IMR-90 (cell line): Measurements from ENCODE around the gene RTL5. TPM values are rescaled to one million over a fixed set of nuclear protein-coding genes. Genes with fewer than 3 reads are reported as not detected.

Experiments
- ATAC-seq: fragments of 200-7000 bp; cut with Tn5 transposase; 2 replicates; pipeline ENCODE4 v1.9.1; 2020; ENCODE audit warnings: low read depth, mild to moderate bottlenecking, moderate library complexity
- BruUV-seq: library from RNA; stranded (reverse); fragments of 400-500 nt; replicated peaks from 2 replicates; lab custom pipeline; 2021; lab: Mats Ljungman, UMichigan
- CTCF ChIA-PET: fragments of 300-600 bp; formaldehyde crosslinking; extraction: SDS; loops from one replicate; lab custom pipeline; 2021; ENCODE audit warnings: antibody characterized with exemption; lab: Yijun Ruan, JAX
- POLR2A ChIA-PET: fragments of 300-600 bp; sonication (Branson Sonifier 250); formaldehyde crosslinking; loops from one replicate; lab custom pipeline; 2022; ENCODE audit warnings: antibody characterized with exemption; ENCODE audit not compliant: unreplicated experiment; lab: Charles Lee
- DNase-seq: peaks from one replicate; pipeline ENCODE4 v3.0.0; 2013
- H2AFZ ChIP-seq: replicated peaks from 2 replicates; pipeline ENCODE3; 2013; ENCODE audit warnings: low read length, mild to moderate bottlenecking; ENCODE audit not compliant: poor library complexity
- H2AK5ac ChIP-seq: 2 replicates; pipeline ENCODE4 v1.6.1; 2013; ENCODE audit warnings: low read depth, low read length, inconsistent platforms
- H2AK9ac ChIP-seq: replicated peaks from 2 replicates; pipeline ENCODE3; 2013; ENCODE audit warnings: mild to moderate bottlenecking, low read depth, low read length, moderate library complexity; ENCODE audit not compliant: poor library complexity
- H2BK120ac ChIP-seq: 2 replicates; pipeline ENCODE4 v1.6.1; 2013; ENCODE audit warnings: low read depth, low read length, inconsistent platforms
- H2BK15ac ChIP-seq: 3 replicates; pipeline ENCODE4 v1.6.1; 2013; ENCODE audit warnings: low read depth, low read length, inconsistent platforms
- H2BK20ac ChIP-seq: 2 replicates; pipeline ENCODE4 v1.6.1; 2013; ENCODE audit warnings: low read depth, mild to moderate bottlenecking, inconsistent platforms, low read length, moderate library complexity
- H2BK5ac ChIP-seq: 2 replicates; pipeline ENCODE4 v1.6.1; 2013; ENCODE audit warnings: mild to moderate bottlenecking, low read depth, low read length, inconsistent platforms; ENCODE audit not compliant: poor library complexity, severe bottlenecking
- H3K14ac ChIP-seq: replicated peaks from 2 replicates; pipeline ENCODE4 v1.6.1; 2013; ENCODE audit warnings: low read depth, low read length, inconsistent platforms
- H3K18ac ChIP-seq: 2 replicates; pipeline ENCODE4 v1.6.1; 2013; ENCODE audit warnings: low read depth, low read length, control low read depth
- H3K23ac ChIP-seq: 2 replicates; pipeline ENCODE4 v1.6.1; 2013; ENCODE audit warnings: low read depth, low read length, inconsistent platforms
- H3K27ac ChIP-seq: 2 replicates; pipeline ENCODE4 v1.5.1; 2013; ENCODE audit warnings: mild to moderate bottlenecking, control low read depth, low read length; ENCODE audit not compliant: insufficient read depth
- H3K27me3 ChIP-seq: 2 replicates; pipeline ENCODE4 v1.6.1; 2013; ENCODE audit warnings: low read length; ENCODE audit not compliant: control insufficient read depth, insufficient read depth
- H3K36me3 ChIP-seq: 2 replicates; pipeline ENCODE4 v1.6.1; 2013; ENCODE audit warnings: low read length, mixed read lengths; ENCODE audit not compliant: control insufficient read depth, insufficient read depth
- H3K4ac ChIP-seq: 2 replicates; pipeline ENCODE4 v1.6.1; 2013; ENCODE audit warnings: low read depth, low read length, inconsistent platforms
- H3K4me1 ChIP-seq: 2 replicates; pipeline ENCODE4 v1.6.1; 2013; ENCODE audit warnings: low read length, mixed read lengths; ENCODE audit not compliant: control insufficient read depth, insufficient read depth
- H3K4me2 ChIP-seq: 2 replicates; pipeline ENCODE4 v1.6.1; 2013; ENCODE audit warnings: low read depth, mild to moderate bottlenecking, control low read depth, low read length, moderate library complexity
- H3K4me3 ChIP-seq: 2 replicates; pipeline ENCODE4 v1.5.1; 2013; ENCODE audit warnings: low read depth, mild to moderate bottlenecking, control low read depth, low read length, moderate library complexity; ENCODE audit not compliant: insufficient read depth
- H3K56ac ChIP-seq: 2 replicates; pipeline ENCODE4 v1.6.1; 2013; ENCODE audit warnings: low read length, inconsistent platforms; ENCODE audit not compliant: insufficient read depth; ENCODE audit errors: extremely low read depth
- H3K79me1 ChIP-seq, 2 experiments: 2 replicates each; pipeline ENCODE4 v1.6.1; 2013; ENCODE audit warnings: low read length in 2 of 2, inconsistent platforms in 1 of 2, low read depth in 1 of 2
- H3K9ac ChIP-seq: 2 replicates; pipeline ENCODE4 v1.6.1; 2013; ENCODE audit warnings: low read depth, low read length, control low read depth
- H3K9me1 ChIP-seq: 2 replicates; pipeline ENCODE4 v1.6.1; 2013; ENCODE audit warnings: low read length, inconsistent platforms; ENCODE audit not compliant: insufficient read depth
- H3K9me3 ChIP-seq: 2 replicates; pipeline ENCODE4 v1.6.1; 2013; ENCODE audit warnings: low read length; ENCODE audit not compliant: control insufficient read depth, insufficient read depth
- H4K20me1 ChIP-seq: 2 replicates; pipeline ENCODE4 v1.6.1; 2013; ENCODE audit warnings: low read length, inconsistent platforms; ENCODE audit not compliant: insufficient read depth
- H4K5ac ChIP-seq: 2 replicates; pipeline ENCODE4 v1.6.1; 2013; ENCODE audit warnings: mild to moderate bottlenecking, low read depth, low read length, control low read depth
- H4K8ac ChIP-seq, 2 experiments: 2 replicates each; pipeline ENCODE4 v1.6.1; 2013; ENCODE audit warnings: low read depth in 2 of 2, low read length in 2 of 2, control low read depth in 1 of 2, inconsistent platforms in 1 of 2
- H4K91ac ChIP-seq: 2 replicates; pipeline ENCODE4 v1.6.1; 2013; ENCODE audit warnings: low read depth, low read length, inconsistent platforms; ENCODE audit not compliant: insufficient read depth
- CTCF ChIP-seq: conservative IDR thresholded peaks from 2 replicates; pipeline ENCODE4 v1.5.1; 2012; ENCODE audit warnings: mild to moderate bottlenecking, low read depth, low read length, improper control_type of control experiment
- RAD21 ChIP-seq: IDR thresholded peaks from 2 replicates; pipeline ENCODE4 v1.6.1; 2012; ENCODE audit warnings: low read length, improper control_type of control experiment
- RFX5 ChIP-seq: IDR thresholded peaks from 2 replicates; pipeline ENCODE4 v1.8.0; 2012; ENCODE audit warnings: low read depth, mild to moderate bottlenecking, low read length, moderate library complexity
- WGBS, 2 experiments: methylation state at CpG; one replicate each; pipeline versions ENCODE4 v1.1.5 to v1.1.7; 2013; ENCODE audit warnings: missing lambda C conversion rate in 2 of 2; ENCODE audit not compliant: insufficient read length in 1 of 2; ENCODE audit errors: extremely low coverage in 2 of 2; 5-methylcytosine and 5-hydroxymethylcytosine counted together
- dilution Hi-C: fragments of 300-500 bp; cut with HindIII; formaldehyde crosslinking; loops from one replicate; pipeline ENCODE4 v1.14.3; 2018; ENCODE audit warnings: low sequenced_read_pairs; ENCODE audit not compliant: unreplicated experiment
- in situ Hi-C: fragments of 300-500 bp; cut with MboI; formaldehyde crosslinking; loops from 3 replicates; pipeline ENCODE4 v1.14.3; 2019; ENCODE audit warnings: low sequenced_read_pairs, inconsistent platforms, mixed read lengths
- intact Hi-C: fragments of 100-400 bp; cut with micrococcal nuclease; formaldehyde crosslinking; loops from 2 replicates; pipeline ENCODE4 v1.10.0; 2022
- polyA plus RNA-seq, 3 experiments: library from polyadenylated mRNA; depleted of rRNA; stranded (reverse); fragments of >200 nt; gene quantifications; 2 replicates each; pipeline ENCODE4 v1.2.3, GENCODE V29; 2012; ENCODE audit warnings: low replicate concordance in 1 of 3
- total RNA-seq: library from RNA; depleted of rRNA; stranded (reverse); fragments of >200 nt; gene quantifications from 2 replicates; pipeline ENCODE4 v1.2.3, GENCODE V29; 2012

The RTL5 gene
- total and polyA plus RNA-seq, 2 of the 4 experiments (the other 2 are of a cell fraction): 0.90 to 2.5 TPM

- H4K91ac ChIP-seq: no peak overlapping the region
- no peak overlapping the region for H4K5ac ChIP-seq
- TF ChIP-seq RFX5 (no peak), RAD21 (no peak), CTCF (no peak)
- no peaks in the 10 kb centered on the region for H3K9me1 ChIP-seq
- no peak overlapping the region for H3K4me3 ChIP-seq
- dilution Hi-C loops (no loop called here), in situ Hi-C loops (no loop called here), intact Hi-C loops (no loop called here)
- H2AK9ac ChIP-seq: no peak overlapping the region
- H3K4me1 ChIP-seq: no peaks in the 10 kb centered on the region
- 82% methylated on average over 2 of the region's 12 CpGs; no CpG with 5 or more reads in 1 of the 2 experiments for WGBS, 2 experiments
- ChIA-PET POLR2A (no interaction called here), CTCF (no interaction called here)
- H3K4me2 ChIP-seq: no peak overlapping the region
- H3K36me3 ChIP-seq: no peaks in the 10 kb centered on the region
- no peaks in the 10 kb centered on the region for H3K79me1 ChIP-seq
- H4K20me1 ChIP-seq: no peaks in the 10 kb centered on the region
- H3K18ac ChIP-seq: no peak overlapping the region
- peaks cover 1% of the 10 kb centered on the region; the same call in 1 of the 2 replicates for H3K9me3 ChIP-seq
- no peak overlapping the region for H2BK20ac ChIP-seq
- no peak overlapping the region for H2BK5ac ChIP-seq
- no peak overlapping the region for H2BK120ac ChIP-seq
- peaks cover 58% of the 10 kb centered on the region for H3K27me3 ChIP-seq
- no peak for DNase-seq
- BruUV-seq: no TSS peak
- no peak overlapping the region for H3K56ac ChIP-seq
- H2AFZ ChIP-seq: no peak overlapping the region
- no peak overlapping the region for H3K23ac ChIP-seq
- H4K8ac ChIP-seq: no peak overlapping the region
- no peak overlapping the region for H3K14ac ChIP-seq
- H3K9ac ChIP-seq: no peak overlapping the region
- no peak overlapping the region for H2AK5ac ChIP-seq
- no peak overlapping the region for H2BK15ac ChIP-seq
- H3K27ac ChIP-seq: no peak overlapping the region
- no peak overlapping the region for H3K4ac ChIP-seq
- ATAC-seq: no peak
Observed at GRCh38 chrX:72081605-72082320, 50.0 kb downstream of the RTL5 start.
